DOHH2 (cell line): Measurements from ENCODE around the gene CD302.

Experiments used
- CTCF ChIP-seq: fragments of 200-600 bp; sonication (generic); IDR thresholded peaks from one replicate; pipeline ENCODE4 v1.5.1; 2014; ENCODE audit warnings: antibody characterized with exemption, mild to moderate bottlenecking, low read depth, low read length; ENCODE audit not compliant: poor library complexity, severe bottlenecking
- EZH2phosphoT487 ChIP-seq: fragments of 200-600 bp; sonication (generic); IDR thresholded peaks from 2 replicates; pipeline ENCODE4 v1.6.1; 2017; ENCODE audit warnings: borderline replicate concordance, mild to moderate bottlenecking, antibody characterized with exemption, low read length, moderate library complexity, mixed read lengths

DNA sequence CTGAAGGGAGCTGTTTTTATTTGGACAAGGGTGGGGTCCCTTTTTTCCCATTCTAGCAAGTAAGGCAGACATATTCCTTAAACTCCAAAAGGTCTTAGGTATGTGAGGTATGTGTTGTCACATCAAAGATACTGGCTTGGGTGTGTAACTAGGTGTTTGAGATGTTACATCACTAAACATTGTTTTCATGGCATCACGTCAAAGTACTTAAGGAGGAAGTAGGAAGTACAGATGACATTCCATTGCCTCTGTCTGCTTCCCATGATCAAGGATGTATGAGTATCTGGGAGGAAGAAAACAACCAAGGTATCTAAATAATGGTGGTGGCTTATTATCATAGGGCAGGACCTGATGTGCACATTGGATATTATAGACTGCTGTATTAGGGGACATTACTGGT is 39.3 kb downstream of the CD302 start:
- no peak for TF ChIP-seq CTCF
- TF ChIP-seq EZH2phosphoT487, result no peak
